Measurements from ENCODE around the gene EML2. TPM values are rescaled to one million over a fixed set of nuclear protein-coding genes. Genes with fewer than 3 reads are reported as not detected.
A peak's percentile ranks its signal among the peaks of the same experiment; 100 is the strongest.

EML2 gene
- total and polyA plus RNA-seq, 2 of the 4 experiments (the other 2 are of a cell fraction), result 11.8 to 25.3 TPM

DNA sequence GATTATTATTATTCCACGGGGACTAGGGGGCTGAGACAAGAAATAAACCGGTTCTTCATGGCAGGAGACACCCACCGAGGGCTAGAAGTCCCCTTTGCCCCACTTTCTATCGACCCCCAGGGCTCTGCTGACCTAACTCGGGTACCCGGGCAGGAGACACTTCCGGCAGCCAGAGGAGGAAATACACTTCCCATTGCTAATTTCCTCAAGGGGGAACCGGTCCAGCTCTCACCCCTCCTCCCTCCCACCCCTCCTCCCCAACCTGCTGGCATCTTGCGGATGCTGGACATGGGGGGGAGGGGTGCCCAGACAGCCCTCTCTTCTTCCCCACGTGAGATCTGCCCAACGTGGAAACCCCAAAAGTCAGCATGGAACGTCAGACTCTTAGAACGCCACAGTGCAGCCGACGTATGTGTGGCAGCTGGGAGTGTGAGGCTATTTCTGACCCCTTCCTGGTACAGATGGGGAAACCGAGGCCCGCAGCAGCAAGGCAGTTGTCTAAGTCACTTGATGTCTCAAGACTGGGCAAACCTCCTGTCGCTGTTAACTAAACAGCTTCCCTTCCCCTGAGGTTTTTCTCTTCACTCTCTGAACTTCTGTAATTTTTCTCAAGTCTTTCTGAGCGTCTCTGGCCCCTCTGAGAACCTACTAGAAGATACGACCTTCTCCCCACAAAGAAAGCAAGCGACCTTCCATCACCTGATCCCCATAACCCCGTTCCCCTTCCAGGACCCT lies 40.8 kb downstream of the EML2 start:
- no peak overlapping the region for H3K18ac ChIP-seq (ENCODE audit: low read depth, low read length)
- H4K20me1 ChIP-seq (ENCODE audit: insufficient read depth, low read length), result no peaks in the 10 kb centered on the region; the same call in 1 of the 2 replicates
- intact Hi-C loops (cut with micrococcal nuclease) (no loop called here), dilution Hi-C loops (cut with HindIII; ENCODE audit: low sequenced_read_pairs, unreplicated experiment) (no loop called here), in situ Hi-C loops (cut with MboI; ENCODE audit: low sequenced_read_pairs) (no loop called here)
- peak overlapping the region; percentile 85 for H3K23ac ChIP-seq (ENCODE audit: low read depth, low read length)
- H2AFZ ChIP-seq (replicated peaks; ENCODE audit: low read length, poor library complexity), result peak overlapping the region; percentile 86
- H3K27ac ChIP-seq (ENCODE audit: insufficient read depth, low read length), result no peak overlapping the region
- H2BK5ac ChIP-seq (ENCODE audit: low read depth, low read length, poor library complexity, severe bottlenecking), result no peak overlapping the region
- DNase-seq (no peak), ATAC-seq (ENCODE audit: low read depth) (no peak)
- no peaks in the 10 kb centered on the region for H3K79me1 ChIP-seq (ENCODE audit: low read depth in 1 of 2, low read length in 2 of 2)
- CTCF ChIA-PET, result interaction anchor here (0.5 to 1.1 kb wide), 2 partner anchors 105 to 132 kb away, joined by 3 read pairs; no protein-coding TSS in a partner anchor
- H3K4me2 ChIP-seq (ENCODE audit: low read depth, low read length), result peak overlapping the region; percentile 19; the same call in 1 of the 2 replicates
- POLR2A ChIA-PET (ENCODE audit: unreplicated experiment), result no interaction called here
- H2BK120ac ChIP-seq (ENCODE audit: low read depth, low read length), result peak overlapping the region; percentile 32
- 0 out of 2 replicates have a peak, but pooled peaks cover 3% of the 10 kb centered on the region for H3K9me1 ChIP-seq (ENCODE audit: insufficient read depth, low read length)
- H2AK5ac ChIP-seq (ENCODE audit: low read depth, low read length), result peak overlapping the region; percentile 50; the same call in 1 of the 2 replicates
- H2AK9ac ChIP-seq (replicated peaks; ENCODE audit: low read depth, low read length, poor library complexity), result no peak overlapping the region
- H2BK20ac ChIP-seq (ENCODE audit: low read depth, low read length), result 0 out of 2 replicates have a peak overlapping the region, but pooled peaks have one; percentile 24
- no peak overlapping the region for H3K4me3 ChIP-seq (ENCODE audit: insufficient read depth, low read depth, low read length)
- 0 out of 3 replicates have a peak overlapping the region, but pooled peaks have one; percentile 64 for H2BK15ac ChIP-seq (ENCODE audit: low read depth, low read length)
- H3K9ac ChIP-seq (ENCODE audit: low read depth, low read length), result no peak overlapping the region; the same call in 1 of the 2 replicates
- H3K27me3 ChIP-seq (ENCODE audit: control insufficient read depth, insufficient read depth, low read length), result peaks cover 61% of the 10 kb centered on the region
- peak overlapping the region; percentile 59; the same call in 1 of the 2 replicates for H3K14ac ChIP-seq (replicated peaks; ENCODE audit: low read depth, low read length)
- peaks cover 2% of the 10 kb centered on the region; the same call in 1 of the 2 replicates for H3K9me3 ChIP-seq (ENCODE audit: control insufficient read depth, insufficient read depth, low read length)
- peak overlapping the region; percentile 35; the same call in 1 of the 2 replicates for H3K4ac ChIP-seq (ENCODE audit: low read depth, low read length)
- no peak overlapping the region for H4K5ac ChIP-seq (ENCODE audit: low read depth, low read length)
- no peaks in the 10 kb centered on the region for H3K4me1 ChIP-seq (ENCODE audit: control insufficient read depth, insufficient read depth, low read length)
- 18% methylated on average over 10 of the region's 22 CpGs; no CpG with 5 or more reads in 1 of the 2 experiments for WGBS, 2 experiments (ENCODE audit: extremely low coverage in 2 of 2, insufficient read length in 1 of 2)
- H3K36me3 ChIP-seq (ENCODE audit: control insufficient read depth, insufficient read depth, low read length), result no peaks in the 10 kb centered on the region
- H3K56ac ChIP-seq (ENCODE audit: extremely low read depth, insufficient read depth, low read length), result no peak overlapping the region
- BruUV-seq (replicated peaks), result no TSS peak
- H4K8ac ChIP-seq (ENCODE audit: low read depth in 2 of 2, low read length in 2 of 2), result peak overlapping the region; percentile 50 to 63
- H4K91ac ChIP-seq (ENCODE audit: insufficient read depth, low read depth, low read length), result no peak overlapping the region; the same call in 1 of the 2 replicates
- TF ChIP-seq, protein P1, sequence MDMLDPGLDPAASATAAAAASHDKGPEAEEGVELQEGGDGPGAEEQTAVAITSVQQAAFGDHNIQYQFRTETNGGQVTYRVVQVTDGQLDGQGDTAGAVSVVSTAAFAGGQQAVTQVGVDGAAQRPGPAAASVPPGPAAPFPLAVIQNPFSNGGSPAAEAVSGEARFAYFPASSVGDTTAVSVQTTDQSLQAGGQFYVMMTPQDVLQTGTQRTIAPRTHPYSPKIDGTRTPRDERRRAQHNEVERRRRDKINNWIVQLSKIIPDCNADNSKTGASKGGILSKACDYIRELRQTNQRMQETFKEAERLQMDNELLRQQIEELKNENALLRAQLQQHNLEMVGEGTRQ (IDR thresholded peaks at IDR 0.05; ENCODE audit: low read depth, low read length), result no peak
- TF ChIP-seq MXI1 (IDR thresholded peaks at IDR 0.05; ENCODE audit: borderline replicate concordance, low read depth, low read length) (no peak), NFE2L2 (IDR thresholded peaks at IDR 0.05; ENCODE audit: low read depth, low read length) (no peak), SMC3 (IDR thresholded peaks at IDR 0.05; ENCODE audit: low read depth, low read length) (no peak), RCOR1 (IDR thresholded peaks at IDR 0.05; ENCODE audit: insufficient replicate concordance, low read length) (no peak), RFX5 (IDR thresholded peaks at IDR 0.05; ENCODE audit: low read depth, low read length) (no peak), BHLHE40 (IDR thresholded peaks at IDR 0.05; ENCODE audit: low read depth, low read length) (no peak), POLR2A (IDR thresholded peaks at IDR 0.05; ENCODE audit: low read depth, low read length) (no peak), RAD21 (IDR thresholded peaks at IDR 0.05; ENCODE audit: low read length) (no peak), FOS (IDR thresholded peaks at IDR 0.05; ENCODE audit: low read depth, low read length) (no peak), MAFK (IDR thresholded peaks at IDR 0.05; ENCODE audit: low read depth, low read length) (no peak), CEBPB (IDR thresholded peaks at IDR 0.05; ENCODE audit: low read depth, low read length) (no peak)
- TF ChIP-seq, protein P2, sequence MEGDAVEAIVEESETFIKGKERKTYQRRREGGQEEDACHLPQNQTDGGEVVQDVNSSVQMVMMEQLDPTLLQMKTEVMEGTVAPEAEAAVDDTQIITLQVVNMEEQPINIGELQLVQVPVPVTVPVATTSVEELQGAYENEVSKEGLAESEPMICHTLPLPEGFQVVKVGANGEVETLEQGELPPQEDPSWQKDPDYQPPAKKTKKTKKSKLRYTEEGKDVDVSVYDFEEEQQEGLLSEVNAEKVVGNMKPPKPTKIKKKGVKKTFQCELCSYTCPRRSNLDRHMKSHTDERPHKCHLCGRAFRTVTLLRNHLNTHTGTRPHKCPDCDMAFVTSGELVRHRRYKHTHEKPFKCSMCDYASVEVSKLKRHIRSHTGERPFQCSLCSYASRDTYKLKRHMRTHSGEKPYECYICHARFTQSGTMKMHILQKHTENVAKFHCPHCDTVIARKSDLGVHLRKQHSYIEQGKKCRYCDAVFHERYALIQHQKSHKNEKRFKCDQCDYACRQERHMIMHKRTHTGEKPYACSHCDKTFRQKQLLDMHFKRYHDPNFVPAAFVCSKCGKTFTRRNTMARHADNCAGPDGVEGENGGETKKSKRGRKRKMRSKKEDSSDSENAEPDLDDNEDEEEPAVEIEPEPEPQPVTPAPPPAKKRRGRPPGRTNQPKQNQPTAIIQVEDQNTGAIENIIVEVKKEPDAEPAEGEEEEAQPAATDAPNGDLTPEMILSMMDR (conservative IDR thresholded peaks at IDR 0.05; ENCODE audit: low read depth, low read length), result no peak
- TF ChIP-seq, protein P3, sequence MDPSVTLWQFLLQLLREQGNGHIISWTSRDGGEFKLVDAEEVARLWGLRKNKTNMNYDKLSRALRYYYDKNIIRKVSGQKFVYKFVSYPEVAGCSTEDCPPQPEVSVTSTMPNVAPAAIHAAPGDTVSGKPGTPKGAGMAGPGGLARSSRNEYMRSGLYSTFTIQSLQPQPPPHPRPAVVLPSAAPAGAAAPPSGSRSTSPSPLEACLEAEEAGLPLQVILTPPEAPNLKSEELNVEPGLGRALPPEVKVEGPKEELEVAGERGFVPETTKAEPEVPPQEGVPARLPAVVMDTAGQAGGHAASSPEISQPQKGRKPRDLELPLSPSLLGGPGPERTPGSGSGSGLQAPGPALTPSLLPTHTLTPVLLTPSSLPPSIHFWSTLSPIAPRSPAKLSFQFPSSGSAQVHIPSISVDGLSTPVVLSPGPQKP (IDR thresholded peaks at IDR 0.05; ENCODE audit: borderline replicate concordance, low read depth, low read length), result no peak
